ENCODE data around the gene SLC22A1. TPM values are rescaled to one million over a fixed set of nuclear protein-coding genes. Genes with fewer than 3 reads are reported as not detected.
"Not testable (repeated sequence)": the region's sequence is repeated elsewhere in the genome, so short reads cannot be mapped to it uniquely, and the experiment has no call there.

SLC22A1 gene
- total RNA-seq, 1 donor from 2014 or later = 0.19 TPM

DNA sequence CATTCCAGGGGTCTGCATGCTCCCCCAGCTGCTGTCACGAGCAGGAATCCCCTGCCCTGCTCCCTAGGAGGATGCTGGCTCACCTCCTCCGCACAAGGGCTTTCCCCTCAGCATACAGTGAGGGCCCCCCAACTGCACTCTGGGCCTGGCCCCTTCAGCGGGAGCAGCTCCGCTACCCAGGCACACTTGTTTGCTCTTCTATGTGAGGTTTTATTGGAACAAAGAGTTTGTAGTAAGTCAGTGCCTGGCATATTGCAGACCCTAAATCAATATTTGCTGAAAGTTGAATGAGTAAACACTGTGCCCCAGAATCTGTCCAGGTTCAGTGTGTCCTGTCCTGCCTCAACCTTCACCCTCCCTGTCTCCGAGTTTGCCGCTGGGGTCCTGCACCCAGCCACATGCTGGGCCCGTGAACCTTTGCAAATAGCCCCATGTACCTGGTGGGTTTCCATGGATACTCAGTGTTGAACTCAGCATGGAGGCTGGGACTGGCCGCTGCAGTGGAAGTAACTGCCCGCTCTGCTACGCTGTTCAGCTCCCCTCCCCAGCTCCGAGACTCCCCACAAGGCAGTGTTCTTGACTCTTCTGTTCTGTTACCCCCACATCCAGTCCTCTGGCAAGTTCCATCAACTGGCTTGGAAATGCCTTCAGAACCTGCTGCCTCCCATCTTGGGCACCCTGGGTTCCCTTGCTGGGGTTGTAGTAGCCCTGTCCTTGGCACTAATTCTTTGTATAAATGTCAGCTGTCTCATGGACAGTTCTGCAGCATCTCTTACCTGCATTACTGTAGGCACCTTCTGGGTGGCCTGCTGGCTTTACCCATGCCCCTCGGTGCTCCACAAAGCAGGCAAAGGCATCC lies 15.7 kb downstream of the SLC22A1 start:
- DNase-seq (ENCODE audit: low read depth) = no peak

GRCh38 chr6:160137989-160138835 lies 16.6 kb downstream of the SLC22A1 start:
- peak; percentile 54 for DNase-seq (ENCODE audit: low read depth)

DNA sequence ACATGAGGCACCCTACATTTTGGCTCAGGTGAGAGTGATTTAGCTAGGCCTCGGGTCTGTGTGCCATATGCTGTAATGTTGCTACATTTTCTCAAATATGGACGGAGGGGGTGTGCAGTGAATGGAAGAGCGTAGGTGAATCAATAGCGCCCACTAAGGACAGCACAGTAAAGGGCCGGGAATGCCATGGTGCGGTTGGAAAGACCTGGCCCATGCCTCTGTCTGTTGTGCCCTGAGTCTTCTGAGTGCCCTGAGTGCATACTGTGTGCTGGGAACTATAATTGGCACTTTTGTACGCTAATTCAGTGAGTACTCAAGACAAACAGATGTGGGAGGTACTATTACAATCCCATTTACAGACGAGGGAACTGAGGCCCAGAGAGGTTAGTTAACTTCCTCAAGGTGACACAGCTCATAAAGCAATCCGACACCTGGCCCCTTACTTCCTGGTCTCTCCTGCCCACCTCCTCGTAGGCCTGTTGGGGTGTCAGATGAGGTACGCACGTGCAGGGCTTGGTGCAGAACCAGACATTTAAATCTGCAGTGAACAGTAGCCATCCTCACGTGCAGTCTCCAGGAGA lies 17.3 kb downstream of the SLC22A1 start:
- DNase-seq (ENCODE audit: low read depth) = no peak

DNA sequence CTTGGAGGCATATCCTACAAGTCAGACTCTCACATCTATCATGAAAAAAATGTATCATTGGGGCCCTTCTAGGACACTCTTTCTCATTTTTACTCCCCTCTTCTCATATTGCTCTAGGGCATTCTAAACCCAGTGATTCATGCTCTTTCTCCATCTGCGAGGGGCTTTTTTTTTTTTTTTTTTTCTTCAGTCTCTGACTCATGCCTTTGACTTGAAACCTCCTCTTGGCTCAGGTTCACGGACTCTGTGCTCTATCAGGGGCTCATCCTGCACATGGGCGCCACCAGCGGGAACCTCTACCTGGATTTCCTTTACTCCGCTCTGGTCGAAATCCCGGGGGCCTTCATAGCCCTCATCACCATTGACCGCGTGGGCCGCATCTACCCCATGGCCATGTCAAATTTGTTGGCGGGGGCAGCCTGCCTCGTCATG lies 17.8 kb downstream of the SLC22A1 start:
- peak; percentile 48 for DNase-seq (ENCODE audit: low read depth)

- not testable (repeated sequence) for DNase-seq (ENCODE audit: low read depth)
These were observed 18.9 kb downstream of the SLC22A1 start for GRCh38 chr6:160140493-160140892.

DNA sequence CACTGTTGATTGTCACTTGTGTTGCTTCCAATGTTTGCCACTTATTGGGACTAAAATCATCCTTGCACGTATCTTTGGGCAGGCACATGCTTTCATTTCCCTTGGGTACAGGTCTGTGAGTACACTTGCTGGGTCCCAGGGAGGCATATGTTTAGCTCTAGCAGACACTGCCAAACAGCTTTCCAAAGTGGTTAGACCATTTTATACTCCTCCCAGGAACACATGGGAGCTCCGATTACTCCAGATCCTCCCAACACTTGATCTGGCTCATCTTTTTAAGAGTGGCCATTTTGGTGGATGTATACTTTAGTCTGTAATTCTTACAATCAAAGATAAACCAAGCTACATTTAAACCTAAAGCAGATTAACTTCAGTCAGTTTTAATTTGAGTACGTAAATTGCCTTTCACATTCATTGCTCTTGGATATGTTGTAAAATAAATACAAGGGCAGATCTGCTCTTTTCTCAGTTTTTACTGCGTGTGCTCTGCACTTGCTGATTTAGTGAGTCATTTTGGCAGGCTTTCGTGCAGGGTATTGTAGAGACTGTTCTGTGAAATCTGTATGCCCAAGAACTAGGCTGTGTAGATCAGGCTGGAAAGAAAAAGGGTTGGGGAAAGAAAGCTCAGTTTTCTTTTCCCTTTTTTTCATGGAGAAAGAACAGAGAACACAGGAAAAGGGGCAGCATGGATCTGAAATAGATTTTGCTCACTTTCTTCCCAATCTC lies 19.5 kb downstream of the SLC22A1 start:
- peak; percentile 51 for DNase-seq (ENCODE audit: low read depth)

DNA sequence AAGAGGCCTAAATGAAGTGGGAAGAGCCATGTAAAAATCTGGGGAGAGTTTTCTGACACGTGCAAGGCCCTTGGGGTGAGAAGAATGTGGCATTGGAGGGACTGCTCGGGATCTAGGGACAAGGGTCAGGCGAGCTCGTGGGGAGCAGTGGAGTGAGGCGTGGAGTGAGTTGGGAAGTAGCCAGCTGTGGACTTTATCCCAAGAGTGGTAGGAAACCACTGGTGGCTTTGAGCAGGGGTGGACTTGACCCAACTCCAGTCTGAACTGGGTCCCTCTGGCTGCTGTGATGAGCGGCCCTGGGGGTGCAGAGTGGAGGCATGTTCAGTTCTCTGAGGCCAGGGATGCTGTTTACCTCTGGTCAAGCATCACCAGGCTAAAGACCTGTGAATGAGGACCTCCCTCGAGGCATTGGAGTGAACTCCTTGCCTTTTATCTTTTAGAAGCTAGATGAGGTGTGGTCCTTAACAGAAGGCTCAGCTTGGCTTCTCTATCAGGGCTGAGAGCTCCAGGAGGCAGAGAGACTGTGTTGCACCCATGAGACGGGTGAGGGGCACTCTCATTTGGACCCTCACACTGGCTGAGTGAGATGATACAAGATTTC lies 20.6 kb downstream of the SLC22A1 start:
- DNase-seq (ENCODE audit: low read depth) = no peak

DNA sequence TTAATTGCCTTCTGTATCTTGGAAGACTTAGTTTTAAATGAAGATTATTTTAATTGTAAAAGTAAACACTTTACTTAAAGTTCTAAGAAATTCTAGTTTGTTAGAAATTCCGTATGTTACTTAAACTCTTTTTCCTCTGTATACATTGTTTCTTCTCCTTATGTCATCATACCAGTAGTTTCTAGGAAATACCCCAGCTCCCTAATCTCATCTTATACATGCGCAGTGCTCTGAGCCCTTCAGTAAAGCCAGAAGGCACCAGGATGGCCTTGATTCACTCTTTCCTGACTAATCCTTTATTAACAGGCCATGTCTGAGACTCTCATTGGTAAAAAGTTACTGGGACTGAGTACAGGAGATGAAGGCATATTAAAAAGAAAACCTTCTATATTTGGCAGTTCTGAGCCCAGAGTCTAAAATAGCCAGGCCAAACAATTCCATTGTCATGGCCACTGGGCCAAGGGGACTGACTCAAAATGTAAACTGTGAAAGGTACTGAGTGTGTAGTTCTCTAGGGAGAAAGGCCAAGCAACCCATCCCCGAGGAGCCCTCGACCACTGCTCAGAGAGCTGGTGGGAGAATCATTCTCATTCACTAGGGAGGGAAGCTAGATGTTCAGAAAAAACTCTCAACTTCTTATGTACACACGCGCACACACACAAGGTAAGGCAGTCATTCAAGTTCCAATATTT lies 25.0 kb downstream of the SLC22A1 start:
- no peak for DNase-seq (ENCODE audit: low read depth)

- DNase-seq (ENCODE audit: low read depth) = no peak
These were observed 25.5 kb downstream of the SLC22A1 start for GRCh38 chr6:160147146-160147536.

DNA sequence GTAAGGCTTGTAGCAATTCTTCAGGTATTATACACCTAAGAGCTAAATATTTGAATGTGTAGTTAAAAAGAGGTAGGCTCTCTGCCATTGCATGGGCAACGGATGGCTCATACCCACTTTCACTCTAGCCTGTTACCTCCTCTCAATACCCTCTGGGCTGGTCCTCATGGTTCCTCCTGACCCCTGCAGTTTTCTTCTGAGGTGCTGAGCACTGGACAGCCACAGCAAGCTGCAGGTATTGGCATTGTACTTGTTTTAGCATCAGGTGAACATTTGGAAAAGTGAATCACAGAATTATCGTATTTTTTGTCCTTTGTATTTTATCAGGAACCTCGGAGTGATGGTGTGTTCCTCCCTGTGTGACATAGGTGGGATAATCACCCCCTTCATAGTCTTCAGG lies 32.9 kb downstream of the SLC22A1 start:
- DNase-seq (ENCODE audit: low read depth) = no peak

DNA sequence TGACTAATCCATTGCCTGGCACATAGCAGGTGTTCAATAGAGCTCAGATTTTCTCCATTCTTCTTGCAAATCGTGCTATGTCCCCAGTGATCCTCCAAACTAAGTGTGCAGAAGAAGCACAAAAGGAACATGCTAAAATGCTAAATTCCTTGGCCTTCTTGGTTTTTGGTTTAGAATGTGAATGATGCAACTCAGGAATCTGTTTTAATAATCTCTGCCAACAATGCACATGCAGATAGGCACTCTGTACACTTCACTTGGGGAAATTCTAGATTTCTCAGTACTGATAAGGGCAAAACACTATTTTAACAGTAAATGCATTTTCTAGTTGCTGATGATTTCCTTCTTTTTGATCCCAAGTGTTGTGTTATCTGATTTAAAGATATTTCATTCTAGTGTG lies 35.2 kb downstream of the SLC22A1 start:
- DNase-seq (ENCODE audit: low read depth) = no peak

- DNase-seq (ENCODE audit: low read depth) = no peak
These were observed 38.8 kb downstream of the SLC22A1 start for GRCh38 chr6:160160450-160160849.

GRCh38 chr6:160160929-160161646 lies 39.5 kb downstream of the SLC22A1 start:
- no peak for DNase-seq (ENCODE audit: low read depth)

GRCh38 chr6:160161647-160161986 lies 40.0 kb downstream of the SLC22A1 start:
- DNase-seq (ENCODE audit: low read depth) = no peak

DNA sequence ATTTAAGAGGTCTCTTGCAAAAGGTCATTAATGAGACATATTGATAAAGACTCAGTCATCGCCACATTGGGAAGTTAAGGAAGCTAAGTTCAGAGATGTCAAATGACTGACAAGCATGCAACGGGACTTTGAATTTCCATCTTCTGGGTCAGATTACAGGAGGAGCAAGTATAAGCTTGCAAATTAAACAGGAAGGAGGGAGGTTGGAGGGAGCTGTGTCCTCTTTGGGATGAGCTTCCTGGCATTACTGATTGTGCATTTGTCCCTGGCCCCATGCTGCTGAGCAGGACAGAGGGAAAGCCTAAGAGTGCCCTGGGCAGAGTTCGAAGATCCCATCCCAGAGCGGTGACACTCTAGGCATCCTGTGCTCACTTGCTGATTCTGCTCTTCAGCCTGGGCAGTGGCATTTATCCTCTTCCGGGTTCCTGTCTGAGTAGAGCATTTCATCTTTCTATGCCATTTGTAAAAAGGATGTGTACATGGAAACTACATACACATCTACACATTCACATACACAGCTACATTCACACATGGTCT lies 40.5 kb downstream of the SLC22A1 start:
- no peak for DNase-seq (ENCODE audit: low read depth)

- no peak for DNase-seq (ENCODE audit: low read depth)
These were observed 41.8 kb downstream of the SLC22A1 start for GRCh38 chr6:160163425-160163824.

DNA sequence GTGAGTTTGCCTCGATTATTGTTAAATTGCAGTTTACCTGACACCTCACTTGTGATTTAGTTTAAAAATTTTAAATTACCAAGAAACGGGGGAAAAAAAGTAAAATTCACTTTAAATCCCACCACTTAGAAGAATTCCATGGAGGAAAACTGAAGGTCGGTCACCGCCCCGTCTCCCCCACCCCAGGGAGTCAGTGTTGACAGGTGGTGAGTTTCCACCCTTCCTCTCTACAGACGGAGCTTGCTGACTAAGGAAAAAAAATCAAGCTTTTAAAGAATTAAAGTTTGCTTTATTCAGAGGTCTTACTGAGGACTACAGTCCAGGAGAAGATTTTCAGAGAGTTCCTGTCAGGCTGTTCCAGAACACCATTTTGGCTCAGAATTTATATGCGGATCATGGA lies 42.3 kb downstream of the SLC22A1 start:
- DNase-seq (ENCODE audit: low read depth) = no peak

- not testable (repeated sequence) for DNase-seq (ENCODE audit: low read depth)
These were observed 44.3 kb downstream of the SLC22A1 start for GRCh38 chr6:160165928-160166327.
